HG03159 (cell line): ENCODE results near the gene PKMYT1.

Experiments
- ATAC-seq: cut with Tn5 transposase; IDR thresholded peaks from one replicate; pipeline ENCODE4 v1.9.1; 2021; ENCODE audit warnings: mild to moderate bottlenecking, moderate library complexity; ENCODE audit not compliant: unreplicated experiment

PKMYT1 gene

GRCh38 chr16:2980227-2981176 is at the start of gene PKMYT1:
PKMYT1 (minus strand) TSS chr16:2980446; CDS start chr16:2979657, 789 bp downstream.
- ATAC-seq = peak; percentile 76

DNA sequence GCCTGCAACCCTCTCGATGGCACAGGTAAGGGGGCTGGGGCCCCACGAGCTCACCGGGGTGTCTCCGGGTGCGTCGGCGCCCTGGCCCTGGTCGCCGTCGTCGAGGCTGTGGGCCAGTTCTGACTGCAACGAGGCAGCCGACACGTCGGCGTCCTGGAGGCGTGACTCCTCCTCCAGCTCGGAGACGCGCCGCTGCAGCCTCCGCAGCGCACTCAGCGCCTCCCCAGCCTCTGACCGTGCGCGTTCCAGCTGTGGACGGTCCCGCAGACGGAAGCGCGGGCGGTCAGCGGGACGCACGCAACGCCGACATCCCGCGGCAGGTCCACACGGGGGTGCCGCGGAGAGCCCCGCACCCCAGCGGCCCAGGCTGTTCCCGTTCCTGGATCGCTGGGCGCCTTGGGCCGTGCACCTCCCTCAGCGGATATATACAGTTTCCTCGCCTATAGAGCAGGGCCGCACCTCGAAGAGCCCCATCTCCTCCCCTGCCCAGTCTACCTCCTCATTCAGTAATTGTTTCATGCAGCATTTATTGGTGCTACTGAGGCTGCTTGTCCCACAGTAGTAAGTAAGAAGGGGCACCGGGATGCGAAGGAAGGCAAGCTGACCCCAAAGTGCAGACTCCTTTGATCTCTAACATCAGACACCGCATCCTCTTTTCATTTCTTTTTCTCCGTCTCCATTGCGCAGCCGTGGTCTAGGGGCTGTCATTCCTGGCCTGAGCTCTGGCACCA is 49.4 kb upstream of the PKMYT1 start:
- ATAC-seq = no peak

DNA sequence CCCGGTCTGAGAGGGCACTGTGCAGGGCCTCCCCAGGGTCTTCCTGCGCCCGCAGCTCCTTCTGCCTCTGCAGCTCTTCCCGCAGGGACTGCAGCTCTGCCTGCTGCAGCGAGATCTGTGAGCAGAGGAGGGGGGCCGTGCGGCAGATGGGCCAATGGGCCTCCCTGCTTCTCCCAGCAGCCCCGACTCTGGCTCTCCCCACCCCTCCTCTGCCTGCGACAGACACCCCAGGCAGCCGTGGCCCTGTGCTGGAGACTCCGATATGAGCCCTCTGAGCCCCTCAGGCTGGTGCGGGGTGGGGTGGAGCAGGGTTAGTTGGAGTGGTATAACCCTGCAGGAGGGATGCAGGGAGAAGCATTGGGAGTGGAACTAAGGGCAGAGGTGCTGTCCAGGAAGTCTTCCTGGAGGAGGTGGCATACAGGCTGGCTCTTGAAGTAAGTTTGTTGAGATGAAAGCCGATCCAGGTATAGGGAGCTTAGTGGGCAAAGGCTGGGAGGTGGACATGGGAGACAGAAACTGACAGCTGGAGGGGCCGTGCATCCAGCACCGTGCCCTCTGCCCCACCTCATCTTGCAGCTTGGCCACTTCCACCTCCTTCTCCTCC is 48.6 kb upstream of the PKMYT1 start:
- no peak for ATAC-seq

DNA sequence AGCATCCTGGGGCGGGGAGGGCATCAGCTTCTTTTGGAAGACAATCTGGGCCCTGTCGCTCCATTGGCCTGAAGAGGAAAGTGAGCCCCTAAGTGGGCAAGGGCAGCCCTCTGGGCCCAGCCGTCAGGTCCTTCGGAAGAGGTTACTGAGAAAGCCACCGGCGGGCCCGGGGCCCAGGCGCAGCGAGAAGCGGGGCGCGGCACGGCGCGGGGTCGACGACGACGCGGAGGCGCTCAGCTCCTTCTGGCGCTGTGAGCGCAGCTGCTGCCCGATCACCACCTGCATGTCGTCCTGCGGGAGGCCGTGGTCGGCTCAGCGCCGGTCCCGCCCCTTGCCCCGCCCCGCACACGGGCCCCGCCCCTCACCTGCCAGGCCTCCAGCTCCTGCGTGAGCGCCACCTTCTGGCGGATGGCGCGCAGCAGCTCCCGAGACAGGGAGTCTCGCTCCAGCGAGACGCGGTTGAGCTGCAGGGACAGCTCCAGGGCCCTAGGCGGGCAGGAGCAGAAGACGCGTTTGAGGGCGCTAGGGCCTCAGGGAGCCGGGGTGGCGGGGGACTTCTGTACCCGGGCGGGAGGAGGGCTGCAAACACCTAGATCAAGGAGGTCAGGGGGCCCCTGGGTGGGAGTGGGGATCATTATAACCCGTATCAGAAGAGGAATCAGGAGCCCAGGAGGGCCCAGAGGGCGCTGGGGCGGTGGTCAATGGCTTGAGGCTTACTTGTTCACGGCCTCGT is 47.9 kb upstream of the PKMYT1 start:
- no peak for ATAC-seq

DNA sequence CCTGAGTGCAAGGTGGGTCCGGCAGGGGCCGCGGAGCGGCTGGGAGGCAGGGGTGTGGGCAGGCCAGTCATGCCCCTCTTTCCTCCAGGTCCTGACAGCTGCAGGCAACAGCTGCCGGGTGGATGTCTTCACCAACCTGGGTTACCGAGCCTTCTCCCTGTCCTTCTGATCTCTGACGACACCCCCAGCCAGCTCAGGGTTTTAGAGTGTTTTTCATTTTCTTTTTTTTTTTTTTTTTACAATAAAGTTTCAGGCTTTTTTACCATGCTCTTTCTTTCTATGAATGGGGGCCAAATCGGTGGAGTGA is 47.2 kb upstream of the PKMYT1 start:
- no peak for ATAC-seq

- no peak for ATAC-seq
Measured at GRCh38 chr16:3026609-3027488, 46.6 kb upstream of the PKMYT1 start.

GRCh38 chr16:3026003-3026378 is 45.7 kb upstream of the PKMYT1 start:
- ATAC-seq = no peak

DNA sequence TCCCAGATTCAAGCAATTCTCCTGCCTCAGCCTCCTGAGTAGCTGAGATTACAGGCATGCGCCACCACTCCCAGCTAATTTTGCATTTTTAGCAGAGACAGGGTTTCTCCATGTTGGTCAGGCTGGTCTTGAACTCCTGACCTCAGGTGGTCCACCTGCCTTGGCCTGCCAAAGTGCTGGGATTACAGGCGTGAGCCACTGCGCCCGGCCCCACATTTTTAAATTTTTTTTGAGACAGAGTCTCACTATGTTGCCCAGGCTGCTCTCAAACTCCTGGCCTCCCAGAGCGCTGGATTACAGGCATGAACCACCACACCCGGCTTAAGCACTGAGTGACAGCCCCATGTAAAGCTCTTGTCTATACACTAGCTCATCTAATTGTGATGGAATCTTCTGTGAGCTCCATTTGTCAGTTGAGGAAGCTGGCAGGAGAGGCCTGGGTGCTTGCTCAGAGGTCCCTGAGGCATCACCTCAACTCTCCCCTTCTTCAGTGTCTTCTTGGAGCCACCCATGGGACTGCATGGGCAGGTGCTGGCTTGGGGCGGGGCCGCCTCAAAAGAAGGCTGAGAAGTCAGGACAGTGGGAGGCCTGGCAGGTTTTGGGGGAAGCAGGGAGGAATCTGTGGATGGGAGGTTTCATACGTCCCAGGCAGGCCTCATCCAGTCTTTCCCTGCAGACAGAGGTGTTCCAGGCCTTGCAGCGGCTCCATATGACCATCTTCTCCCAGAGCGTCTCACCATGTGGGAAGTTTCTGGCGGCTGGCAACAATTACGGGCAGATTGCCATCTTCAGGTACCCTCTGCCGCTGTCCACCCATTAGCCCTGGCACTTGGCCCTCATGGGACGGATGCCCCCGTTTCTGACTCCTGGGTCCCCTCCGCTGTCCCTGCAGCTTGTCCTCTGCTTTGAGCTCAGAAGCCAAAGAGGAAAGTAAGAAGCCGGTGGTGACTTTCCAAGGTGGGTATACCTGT is 45.1 kb upstream of the PKMYT1 start:
- no peak for ATAC-seq

- ATAC-seq = peak; percentile 75
Measured at GRCh38 chr16:3023669-3024478, 43.6 kb upstream of the PKMYT1 start, which contains the start of the genes HCFC1R1 and THOC6. HCFC1R1 (minus strand) TSS chr16:3023942; CDS start chr16:3023941, 1 bp downstream. THOC6 (plus strand) TSS chr16:3024035; CDS start chr16:3024327, 292 bp downstream.

DNA sequence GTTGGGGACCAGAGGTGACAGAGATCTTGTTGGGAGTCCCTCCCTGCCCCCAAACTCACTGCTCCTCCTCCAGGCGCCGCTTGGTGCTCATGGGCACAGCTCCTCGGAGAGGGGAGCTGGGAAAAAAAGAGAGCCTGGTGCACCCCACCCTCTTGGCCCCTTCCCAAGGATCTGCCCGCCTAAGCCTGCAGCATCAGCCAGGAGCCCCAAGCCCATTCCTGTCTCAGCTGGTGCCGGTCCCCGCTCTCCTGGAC is 43.1 kb upstream of the PKMYT1 start:
- ATAC-seq = no peak

DNA sequence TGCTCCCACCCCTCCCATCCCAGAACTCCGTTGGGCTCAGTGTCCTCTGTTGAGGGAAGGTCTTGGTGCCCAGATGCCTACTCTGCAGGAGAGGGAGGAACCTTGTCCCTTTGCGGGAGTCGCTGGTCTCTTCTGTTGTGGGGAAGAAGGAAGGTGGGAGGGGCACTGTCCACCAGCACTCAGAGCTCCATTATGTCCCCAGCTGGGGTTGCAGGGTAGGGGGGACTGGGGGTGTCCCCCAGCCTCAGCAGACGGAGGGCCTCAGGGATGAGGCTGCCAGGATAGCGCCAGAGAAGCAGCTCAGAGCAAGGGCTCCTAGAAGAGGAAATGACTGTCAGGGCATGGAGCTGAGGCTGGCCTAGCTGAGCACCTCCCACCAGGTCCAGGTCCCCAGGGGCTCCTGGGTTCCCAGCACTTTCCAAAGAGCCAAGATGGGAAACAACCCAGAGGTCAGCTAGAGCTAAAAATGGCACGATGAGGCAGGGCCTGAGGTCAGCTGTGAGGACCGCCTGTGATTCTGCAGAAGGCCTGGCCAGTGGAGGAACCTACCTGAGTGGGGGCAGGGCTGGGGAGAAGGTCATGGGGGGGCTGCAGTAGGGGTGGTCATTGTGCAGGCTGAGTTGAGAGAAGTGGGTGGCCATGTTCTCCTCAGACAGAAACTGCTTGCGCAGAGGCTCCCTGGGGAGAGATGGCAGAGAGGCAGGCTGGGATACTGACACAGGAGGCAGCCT is 42.6 kb upstream of the PKMYT1 start:
- ATAC-seq = no peak

- no peak for ATAC-seq
Measured at GRCh38 chr16:3022208-3022683, 42.0 kb upstream of the PKMYT1 start.

DNA sequence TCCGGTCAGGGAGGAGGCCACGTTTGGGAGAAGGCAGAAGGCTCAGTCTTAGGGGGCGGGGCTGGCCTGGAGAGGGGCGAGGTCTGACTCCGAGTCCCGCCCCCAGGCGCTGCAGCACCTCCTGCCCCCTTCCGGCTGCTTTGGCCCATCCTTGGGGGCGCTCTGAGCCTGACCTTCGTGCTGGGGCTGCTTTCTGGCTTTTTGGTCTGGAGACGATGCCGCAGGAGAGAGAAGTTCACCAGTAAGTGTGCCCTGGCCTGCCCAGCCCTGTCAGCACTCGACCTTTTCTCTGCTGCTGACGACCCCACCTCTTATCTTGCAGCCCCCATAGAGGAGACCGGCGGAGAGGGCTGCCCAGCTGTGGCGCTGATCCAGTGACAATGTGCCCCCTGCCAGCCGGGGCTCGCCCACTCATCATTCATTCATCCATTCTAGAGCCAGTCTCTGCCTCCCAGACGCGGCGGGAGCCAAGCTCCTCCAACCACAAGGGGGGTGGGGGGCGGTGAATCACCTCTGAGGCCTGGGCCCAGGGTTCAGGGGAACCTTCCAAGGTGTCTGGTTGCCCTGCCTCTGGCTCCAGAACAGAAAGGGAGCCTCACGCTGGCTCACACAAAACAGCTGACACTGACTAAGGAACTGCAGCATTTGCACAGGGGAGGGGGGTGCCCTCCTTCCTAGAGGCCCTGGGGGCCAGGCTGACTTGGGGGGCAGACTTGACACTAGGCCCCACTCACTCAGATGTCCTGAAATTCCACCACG is 41.4 kb upstream of the PKMYT1 start:
- no peak for ATAC-seq

- no peak for ATAC-seq
Measured at GRCh38 chr16:3020604-3021448, 40.6 kb upstream of the PKMYT1 start.

DNA sequence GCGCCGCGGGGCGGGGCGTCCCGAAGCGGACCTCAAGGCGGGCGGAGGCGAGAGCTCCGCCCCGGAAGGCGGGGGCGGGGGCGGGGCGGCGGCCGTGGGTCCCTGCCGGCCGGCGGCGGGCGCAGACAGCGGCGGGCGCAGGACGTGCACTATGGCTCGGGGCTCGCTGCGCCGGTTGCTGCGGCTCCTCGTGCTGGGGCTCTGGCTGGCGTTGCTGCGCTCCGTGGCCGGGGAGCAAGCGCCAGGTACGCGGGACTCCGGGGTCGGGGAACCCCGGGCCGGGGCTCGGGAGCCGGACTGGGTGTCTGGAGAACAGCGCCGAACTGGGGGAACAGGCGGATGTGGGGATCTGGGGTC is 40.0 kb upstream of the PKMYT1 start, which contains the start of gene TNFRSF12A:
TNFRSF12A (plus strand) TSS at position 122 of the 357 bp plus-strand sequence; CDS start at position 152, 30 bp downstream.
- no peak for ATAC-seq
